Activated CD8-positive, alpha-beta T cell treated with anti-CD3 and anti-CD28 coated beads for 36 hours (primary cell): ENCODE data around the gene ZBTB16. TPM values are rescaled to one million over a fixed set of nuclear protein-coding genes. Genes with fewer than 3 reads are reported as not detected.

Experiments
- ATAC-seq: fragments of 200-7000 bp; cut with Tn5 transposase; one replicate; pipeline ENCODE4 v1.10.0; 2021; ENCODE audit warnings: mild to moderate bottlenecking, moderate library complexity
- CTCF ChIA-PET: fragments of 350-600 bp; sonication (Branson Sonifier 250); formaldehyde crosslinking; loops from one replicate; lab custom pipeline; 2021; ENCODE audit warnings: antibody characterized with exemption; lab: Charles Lee
- POLR2A ChIA-PET: fragments of 350-600 bp; sonication (Branson Sonifier 250); formaldehyde crosslinking; loops from one replicate; lab custom pipeline; 2021; ENCODE audit warnings: antibody characterized with exemption; lab: Charles Lee
- DNase-seq: peaks from one replicate; pipeline ENCODE4 v3.0.0-alpha.2; 2020
- H3K27ac Mint-ChIP-seq: one replicate; pipeline ENCODE4 v1.8.0; 2021; ENCODE audit warnings: mild to moderate bottlenecking, mixed read lengths
- H3K27me3 Mint-ChIP-seq: one replicate; pipeline ENCODE4 v1.8.0; 2021; ENCODE audit warnings: mixed read lengths
- H3K36me3 Mint-ChIP-seq: one replicate; pipeline ENCODE4 v1.8.0; 2021; ENCODE audit warnings: low read depth, mixed read lengths
- H3K4me1 Mint-ChIP-seq: one replicate; pipeline ENCODE4 v1.8.0; 2021; ENCODE audit warnings: low read depth, mixed read lengths
- H3K4me3 Mint-ChIP-seq: one replicate; pipeline ENCODE4 v1.8.0; 2021; ENCODE audit warnings: mild to moderate bottlenecking, moderate library complexity, mixed read lengths
- H3K9me3 Mint-ChIP-seq: one replicate; pipeline ENCODE4 v1.8.0; 2021; ENCODE audit warnings: mixed read lengths
- CTCF ChIP-seq: fragments of 200-600 bp; IDR thresholded peaks from one replicate; pipeline ENCODE4 v1.8.0; 2022; ENCODE audit warnings: antibody characterized with exemption, mild to moderate bottlenecking
- intact Hi-C: fragments of 100-400 bp; cut with micrococcal nuclease; formaldehyde crosslinking; loops from one replicate; pipeline ENCODE4 v1.10.0; 2022
- total RNA-seq, 2 experiments: library from RNA; stranded (reverse); gene quantifications; one replicate each; pipeline ENCODE4 v1.2.3, GENCODE V29; 2021

ZBTB16 gene
- total RNA-seq, 2 experiments from 2014 or later, result 9.5 to 10.1 TPM

GRCh38 chr11:114193730-114194679, 134.5 kb downstream of the ZBTB16 start:
- Mint-ChIP-seq H3K36me3 (no peaks in the 10 kb centered on the region), H3K27ac (no peak overlapping the region), H3K9me3 (peaks cover 11% of the 10 kb centered on the region), H3K4me3 (no peak overlapping the region), H3K4me1 (peaks cover 4% of the 10 kb centered on the region), H3K27me3 (no peaks in the 10 kb centered on the region)
- CTCF ChIA-PET, result interaction anchor here (0.9 to 3.7 kb wide), 7 partner anchors 10 to 200 kb away, joined by 3 to 21 read pairs (median 4); no protein-coding TSS in a partner anchor
- POLR2A ChIA-PET, result interaction anchor here (2.2 kb wide), 1 partner anchor 11 kb away, joined by 13 read pairs; no protein-coding TSS in a partner anchor
- DNase-seq (no peak), ATAC-seq (no peak)
- intact Hi-C loops, result no loop called here
- TF ChIP-seq CTCF, result no peak

GRCh38 chr11:114194702-114195101, 135.2 kb downstream of the ZBTB16 start:
- intact Hi-C loops, result no loop called here
- peaks cover 11% of the 10 kb centered on the region for H3K9me3 Mint-ChIP-seq
- DNase-seq, result no peak
- POLR2A ChIA-PET, result no interaction called here
- peaks cover 4% of the 10 kb centered on the region for H3K4me1 Mint-ChIP-seq
- H3K36me3 Mint-ChIP-seq, result no peaks in the 10 kb centered on the region
- no peak for TF ChIP-seq CTCF
- no peak overlapping the region for H3K4me3 Mint-ChIP-seq
- no peak for ATAC-seq
- no peak overlapping the region for H3K27ac Mint-ChIP-seq
- no peaks in the 10 kb centered on the region for H3K27me3 Mint-ChIP-seq
- CTCF ChIA-PET, result interaction anchor here (1.3 kb wide), 1 partner anchor 11 kb away, joined by 6 read pairs; no protein-coding TSS in a partner anchor

DNA sequence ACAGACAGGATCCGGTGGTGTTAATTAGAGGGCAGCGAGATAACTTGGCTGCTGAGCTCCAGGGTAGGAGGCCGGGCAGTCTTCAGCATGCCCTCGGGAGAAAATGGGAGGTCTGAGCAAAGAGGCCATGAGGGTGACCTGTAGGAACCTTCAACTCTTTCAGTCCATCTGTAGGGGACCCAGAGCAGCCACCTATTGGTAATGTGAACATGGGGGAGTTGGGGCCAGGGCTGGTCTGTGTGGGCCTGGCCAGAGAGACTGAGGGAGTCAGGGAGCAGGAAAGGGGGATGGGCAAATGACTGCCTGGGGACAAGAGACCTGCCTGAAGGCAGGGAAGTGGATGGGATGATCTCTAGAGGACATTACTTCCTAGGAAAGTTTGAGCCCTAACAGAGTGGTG, 135.6 kb downstream of the ZBTB16 start:
- ATAC-seq, result no peak
- Mint-ChIP-seq H3K27me3 (no peaks in the 10 kb centered on the region), H3K27ac (no peak overlapping the region), H3K4me1 (peaks cover 4% of the 10 kb centered on the region), H3K9me3 (peaks cover 11% of the 10 kb centered on the region), H3K4me3 (no peak overlapping the region), H3K36me3 (no peaks in the 10 kb centered on the region)
- no peak for TF ChIP-seq CTCF
- DNase-seq, result no peak
- ChIA-PET CTCF (no interaction called here), POLR2A (interaction anchor here (1.5 kb wide), 1 partner anchor 9 kb away, joined by 3 read pairs; no protein-coding TSS in a partner anchor)
- intact Hi-C loops, result no loop called here

DNA sequence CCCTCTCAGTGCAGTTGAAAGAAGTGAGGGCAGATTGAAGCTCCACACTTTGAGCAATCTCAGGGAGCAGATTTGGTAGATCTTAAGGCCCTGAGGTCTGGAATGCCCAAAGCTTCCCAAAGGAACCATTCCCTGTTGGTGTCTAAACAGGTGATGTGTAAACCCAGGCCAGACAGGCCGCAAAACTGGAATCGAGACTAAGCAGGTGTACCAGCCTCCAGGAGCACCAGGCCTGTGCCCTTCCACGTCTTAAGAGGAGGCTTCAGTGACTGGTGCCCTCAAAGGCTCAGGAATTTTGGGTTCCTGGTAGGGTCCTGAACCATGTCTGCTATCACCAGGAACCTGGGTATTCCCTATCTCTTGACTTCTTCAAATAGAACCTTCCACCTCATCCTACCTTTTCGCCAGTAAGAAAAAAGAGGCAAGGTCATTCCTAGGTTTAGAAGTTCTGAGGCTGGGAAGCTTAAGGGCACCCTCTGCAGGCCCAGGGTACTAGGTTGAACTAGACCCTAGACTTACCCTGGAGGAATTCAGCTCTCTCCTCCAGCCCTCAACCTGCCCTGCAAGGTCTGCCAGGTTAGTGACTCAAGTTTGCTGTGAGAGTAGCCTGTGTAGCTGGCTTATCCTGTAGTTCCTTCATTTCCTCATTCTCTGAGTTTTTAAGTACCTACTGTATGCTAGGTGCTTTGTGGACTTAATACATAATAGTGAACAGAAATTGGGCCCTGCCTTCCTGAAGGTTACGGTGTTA, 136.6 kb downstream of the ZBTB16 start:
- H3K4me1 Mint-ChIP-seq, result peaks cover 4% of the 10 kb centered on the region
- H3K4me3 Mint-ChIP-seq, result no peak overlapping the region
- ChIA-PET CTCF (interaction anchor here (1.2 to 1.7 kb wide), 4 partner anchors 24 to 300 kb away, joined by 3 to 4 read pairs (median 3); no protein-coding TSS in a partner anchor), POLR2A (interaction anchor here (1.2 to 1.5 kb wide), 2 partner anchors 10 to 12 kb away, joined by 3 read pairs; no protein-coding TSS in a partner anchor)
- DNase-seq, result no peak
- H3K27ac Mint-ChIP-seq, result no peak overlapping the region
- peaks cover 6% of the 10 kb centered on the region for H3K9me3 Mint-ChIP-seq
- H3K27me3 Mint-ChIP-seq, result no peaks in the 10 kb centered on the region
- no peaks in the 10 kb centered on the region for H3K36me3 Mint-ChIP-seq
- peak; percentile 27 for ATAC-seq
- no peak for TF ChIP-seq CTCF
- intact Hi-C loops, result no loop called here
